K562 (cell line): ENCODE results near the gene LY6G6F. TPM values are rescaled to one million over a fixed set of nuclear protein-coding genes. Genes with fewer than 3 reads are reported as not detected.

ENCODE experiments used
- CHD2 ChIP-seq: IDR thresholded peaks from 2 replicates; pipeline ENCODE4 v1.6.1; 2011; ENCODE audit warnings: low read depth, low read length
- E2F4 ChIP-seq: sonication (generic); formaldehyde crosslinking; IDR thresholded peaks from 2 replicates; pipeline ENCODE4 v1.8.0; 2022; ENCODE audit warnings: mild to moderate bottlenecking, low read depth, missing genetic modification reagents
- ELF4 ChIP-seq: fragments of 450-650 bp; formaldehyde crosslinking; IDR thresholded peaks from 2 replicates; pipeline ENCODE4 v1.4.0; 2022; ENCODE audit warnings: missing genetic modification characterization
- ERF ChIP-seq: fragments of 450-650 bp; formaldehyde crosslinking; IDR thresholded peaks from 2 replicates; pipeline ENCODE4 v1.4.0; 2020; ENCODE audit warnings: mild to moderate bottlenecking, mixed read lengths
- IRF2 ChIP-seq: sonication (generic); formaldehyde crosslinking; IDR thresholded peaks from 2 replicates; pipeline ENCODE4 v1.8.1; 2022; ENCODE audit warnings: mild to moderate bottlenecking, missing genetic modification reagents
- MIER1 ChIP-seq: fragments of 450-650 bp; IDR thresholded peaks from 2 replicates; pipeline ENCODE4 v1.6.1; 2016; ENCODE audit warnings: antibody characterized with exemption, mild to moderate bottlenecking, low read depth
- MYC ChIP-seq, 2 experiments: fragments of 250-450 bp in 1 of 2; sonication (Bioruptor Pico) in 1 of 2; IDR thresholded peaks; 2 replicates each; pipeline versions ENCODE4 v1.5.1 to v1.6.1; 2012 to 2021; ENCODE audit warnings: low read depth in 2 of 2, borderline replicate concordance in 1 of 2, improper control_type of control experiment in 1 of 2, low read length in 1 of 2, mild to moderate bottlenecking in 1 of 2, moderate library complexity in 1 of 2
- SLC30A9 ChIP-seq: fragments of 250-450 bp; sonication (Bioruptor Pico); IDR thresholded peaks from 2 replicates; pipeline ENCODE4 v1.8.0; 2022; ENCODE audit warnings: mild to moderate bottlenecking, moderate library complexity
- ZBTB49 ChIP-seq: sonication (generic); formaldehyde crosslinking; IDR thresholded peaks from 2 replicates; pipeline ENCODE4 v1.8.0; 2022; ENCODE audit warnings: missing genetic modification reagents, mild to moderate bottlenecking, borderline replicate concordance
- ZEB2 ChIP-seq: fragments of 450-650 bp; IDR thresholded peaks from 2 replicates; pipeline ENCODE4 v1.6.1; 2016
- ZFP30 ChIP-seq: fragments of 250-450 bp; sonication (Bioruptor Pico); IDR thresholded peaks from 2 replicates; pipeline ENCODE4 v1.8.0; 2022; ENCODE audit warnings: moderate library complexity, mild to moderate bottlenecking, inconsistent platforms, borderline replicate concordance
- ZNF143 ChIP-seq: sonication (generic); formaldehyde crosslinking; IDR thresholded peaks from 2 replicates; pipeline ENCODE4 v1.9.0; 2022; ENCODE audit warnings: mild to moderate bottlenecking, missing genetic modification reagents
- ZNF644 ChIP-seq: fragments of 200-800 bp; sonication (Bioruptor generic); IDR thresholded peaks from 2 replicates; pipeline ENCODE4 v1.6.1; 2016; ENCODE audit warnings: low read depth, missing genetic modification characterization, missing compliant biosample characterization
- polyA plus RNA-seq, 8 experiments: library from polyadenylated mRNA; depleted of rRNA in 4 of 8; stranded (reverse) in 5 of 8; unstranded in 3 of 8; fragments of >200 nt; fragmentation: Nextera tagmentation in 2 of 8; fragmentation: Illumina TruSeq in 1 of 8; extraction: Ambion mirVana in 2 of 8; extraction: Trizol in 1 of 8; gene quantifications; 2 replicates each; pipeline versions ENCODE4 v1.2.1 to v1.2.3, GENCODE V29; 2011 to 2014; ENCODE audit warnings: inconsistent platforms in 1 of 8, missing spikeins in 1 of 8
- total RNA-seq, 7 experiments: library from RNA; depleted of rRNA in 6 of 7; stranded (reverse); fragments of >200 nt in 6 of 7; fragmentation: Illumina TruSeq in 2 of 7; extraction: Trizol in 2 of 7; gene quantifications; 2 replicates each; pipeline versions ENCODE4 v1.2.1 to v1.2.3, GENCODE V29; 2011 to 2021; ENCODE audit warnings: low replicate concordance in 1 of 7
- TF ChIP-seq, protein P1 (sequence below): fragments of 250-450 bp; sonication (Bioruptor Pico); IDR thresholded peaks from 2 replicates; pipeline ENCODE4 v1.8.0; 2022; ENCODE audit warnings: inconsistent platforms
- TF ChIP-seq, protein P2 (sequence below): fragments of 450-650 bp; IDR thresholded peaks from 2 replicates; pipeline ENCODE4 v1.6.1; 2014; ENCODE audit warnings: low read depth, mild to moderate bottlenecking, moderate library complexity, borderline replicate concordance
- TF ChIP-seq, protein P3 (sequence below): fragments of 150-350 bp; conservative IDR thresholded peaks from 2 replicates; pipeline ENCODE4 v1.6.1; 2014; ENCODE audit warnings: low read length

LY6G6F gene
- total and polyA plus RNA-seq, 9 of the 15 experiments (the other 6 are each of a cell fraction or from before 2014, with no cell fraction given): 0.14 to 0.50 (median 0.28) TPM; not detected in 2

DNA sequence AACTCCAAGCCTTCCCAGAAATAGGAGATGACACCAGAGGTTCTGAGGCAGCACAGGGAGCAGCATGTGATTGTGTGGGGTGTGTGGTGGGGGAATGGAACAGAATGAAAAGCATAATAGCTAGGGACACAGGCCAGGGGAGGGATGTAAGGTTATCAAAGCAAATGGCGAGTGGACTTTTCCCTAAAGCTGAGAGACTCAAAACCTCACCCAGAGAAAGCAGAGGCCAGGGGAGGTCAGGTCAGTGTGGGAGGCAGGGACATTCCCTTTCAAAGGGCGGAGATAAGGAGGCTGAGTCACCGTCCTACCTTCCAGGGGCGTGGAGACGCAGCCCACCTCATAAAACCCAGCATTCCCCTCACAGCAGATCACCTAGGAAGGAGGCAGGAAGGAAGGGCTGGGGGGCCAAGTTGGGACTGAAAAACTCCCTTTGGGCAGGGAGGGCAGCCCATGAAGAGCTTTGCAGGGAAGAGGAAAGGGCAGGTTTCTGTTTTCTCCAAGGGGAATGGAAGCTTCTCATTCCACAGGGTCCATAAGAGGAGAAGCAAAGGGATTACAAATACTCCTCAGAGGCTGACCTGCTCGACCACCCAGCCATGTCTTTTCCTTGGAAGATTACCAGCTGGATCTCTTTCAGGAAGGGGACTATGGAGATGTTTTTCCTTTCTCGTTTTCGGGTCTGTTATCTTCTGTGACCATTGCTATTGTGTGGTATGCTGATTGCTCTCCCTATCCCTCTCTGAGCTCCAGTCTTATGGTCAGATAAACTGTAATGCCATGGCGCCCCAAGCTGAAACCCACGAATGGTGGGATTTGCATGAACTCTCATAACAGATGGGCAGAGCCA lies 16.2 kb upstream of the LY6G6F start (continued):
- TF ChIP-seq MIER1 (peak; percentile 33; the same call in 1 of the 2 replicates), ZNF143 (CRISPR knock-in tag) (no peak), ELF4 (peak; percentile 89), IRF2 (CRISPR knock-in tag) (no peak), SLC30A9 (CRISPR knock-in tag) (no peak), ZEB2 (peak; percentile 99), ZNF644 (tag) (0 out of 2 replicates have a peak, but pooled peaks have one; percentile 17), CHD2 (peak; percentile 51; the same call in 1 of the 2 replicates), E2F4 (0 out of 2 replicates have a peak, but pooled peaks have one; percentile 19), ZFP30 (CRISPR knock-in tag) (no peak), ERF (CRISPR knock-in tag) (no peak), ZBTB49 (CRISPR knock-in tag) (no peak; the same call in 1 of the 2 replicates), MYC (IDR thresholded peaks at IDR 0.05; ENCODE audit: low read depth, low read length) (peak; percentile 27; the same call in 1 of the 2 replicates), MYC (CRISPR knock-in tag; IDR thresholded peaks at IDR 0.05; ENCODE audit: borderline replicate concordance, low read depth) (peak; percentile 75; the same call in 1 of the 2 replicates)
- TF ChIP-seq, protein P1, sequence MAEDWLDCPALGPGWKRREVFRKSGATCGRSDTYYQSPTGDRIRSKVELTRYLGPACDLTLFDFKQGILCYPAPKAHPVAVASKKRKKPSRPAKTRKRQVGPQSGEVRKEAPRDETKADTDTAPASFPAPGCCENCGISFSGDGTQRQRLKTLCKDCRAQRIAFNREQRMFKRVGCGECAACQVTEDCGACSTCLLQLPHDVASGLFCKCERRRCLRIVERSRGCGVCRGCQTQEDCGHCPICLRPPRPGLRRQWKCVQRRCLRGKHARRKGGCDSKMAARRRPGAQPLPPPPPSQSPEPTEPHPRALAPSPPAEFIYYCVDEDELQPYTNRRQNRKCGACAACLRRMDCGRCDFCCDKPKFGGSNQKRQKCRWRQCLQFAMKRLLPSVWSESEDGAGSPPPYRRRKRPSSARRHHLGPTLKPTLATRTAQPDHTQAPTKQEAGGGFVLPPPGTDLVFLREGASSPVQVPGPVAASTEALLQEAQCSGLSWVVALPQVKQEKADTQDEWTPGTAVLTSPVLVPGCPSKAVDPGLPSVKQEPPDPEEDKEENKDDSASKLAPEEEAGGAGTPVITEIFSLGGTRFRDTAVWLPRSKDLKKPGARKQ (CRISPR knock-in tag): 0 out of 2 replicates have a peak, but pooled peaks have one; percentile 36
- TF ChIP-seq, protein P2, sequence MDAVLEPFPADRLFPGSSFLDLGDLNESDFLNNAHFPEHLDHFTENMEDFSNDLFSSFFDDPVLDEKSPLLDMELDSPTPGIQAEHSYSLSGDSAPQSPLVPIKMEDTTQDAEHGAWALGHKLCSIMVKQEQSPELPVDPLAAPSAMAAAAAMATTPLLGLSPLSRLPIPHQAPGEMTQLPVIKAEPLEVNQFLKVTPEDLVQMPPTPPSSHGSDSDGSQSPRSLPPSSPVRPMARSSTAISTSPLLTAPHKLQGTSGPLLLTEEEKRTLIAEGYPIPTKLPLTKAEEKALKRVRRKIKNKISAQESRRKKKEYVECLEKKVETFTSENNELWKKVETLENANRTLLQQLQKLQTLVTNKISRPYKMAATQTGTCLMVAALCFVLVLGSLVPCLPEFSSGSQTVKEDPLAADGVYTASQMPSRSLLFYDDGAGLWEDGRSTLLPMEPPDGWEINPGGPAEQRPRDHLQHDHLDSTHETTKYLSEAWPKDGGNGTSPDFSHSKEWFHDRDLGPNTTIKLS: peak; percentile 50; the same call in 1 of the 2 replicates
- TF ChIP-seq, protein P3, sequence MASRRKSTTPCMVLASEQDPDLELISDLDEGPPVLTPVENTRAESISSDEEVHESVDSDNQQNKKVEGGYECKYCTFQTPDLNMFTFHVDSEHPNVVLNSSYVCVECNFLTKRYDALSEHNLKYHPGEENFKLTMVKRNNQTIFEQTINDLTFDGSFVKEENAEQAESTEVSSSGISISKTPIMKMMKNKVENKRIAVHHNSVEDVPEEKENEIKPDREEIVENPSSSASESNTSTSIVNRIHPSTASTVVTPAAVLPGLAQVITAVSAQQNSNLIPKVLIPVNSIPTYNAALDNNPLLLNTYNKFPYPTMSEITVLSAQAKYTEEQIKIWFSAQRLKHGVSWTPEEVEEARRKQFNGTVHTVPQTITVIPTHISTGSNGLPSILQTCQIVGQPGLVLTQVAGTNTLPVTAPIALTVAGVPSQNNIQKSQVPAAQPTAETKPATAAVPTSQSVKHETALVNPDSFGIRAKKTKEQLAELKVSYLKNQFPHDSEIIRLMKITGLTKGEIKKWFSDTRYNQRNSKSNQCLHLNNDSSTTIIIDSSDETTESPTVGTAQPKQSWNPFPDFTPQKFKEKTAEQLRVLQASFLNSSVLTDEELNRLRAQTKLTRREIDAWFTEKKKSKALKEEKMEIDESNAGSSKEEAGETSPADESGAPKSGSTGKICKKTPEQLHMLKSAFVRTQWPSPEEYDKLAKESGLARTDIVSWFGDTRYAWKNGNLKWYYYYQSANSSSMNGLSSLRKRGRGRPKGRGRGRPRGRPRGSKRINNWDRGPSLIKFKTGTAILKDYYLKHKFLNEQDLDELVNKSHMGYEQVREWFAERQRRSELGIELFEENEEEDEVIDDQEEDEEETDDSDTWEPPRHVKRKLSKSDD: no peak; the same call in 1 of the 2 replicates
